ENCODE measurements around the gene SMKR1.
A peak's percentile ranks its signal among the peaks of the same experiment; 100 is the strongest.

Gene SMKR1

DNA sequence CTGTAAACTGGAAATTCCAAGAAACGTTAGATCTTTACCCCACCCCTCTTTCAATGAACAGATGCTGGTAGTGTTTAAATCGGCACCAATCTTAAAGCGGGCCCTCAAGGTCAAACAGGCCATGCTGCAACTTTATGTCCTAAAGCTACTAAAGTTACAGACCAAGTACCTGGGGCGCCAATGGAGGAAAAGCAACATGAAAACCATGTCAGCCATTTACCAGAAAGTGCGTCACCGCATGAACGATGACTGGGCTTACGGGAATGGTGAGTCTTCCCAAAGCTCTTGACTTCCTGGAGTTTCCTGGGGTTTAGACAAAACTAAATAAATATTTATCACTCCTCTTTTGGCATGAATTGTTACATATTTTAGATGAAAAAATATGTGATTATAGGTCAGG is 19.6 kb upstream of the SMKR1 start:
- no peak for DNase-seq (ENCODE audit: low read depth)

DNA sequence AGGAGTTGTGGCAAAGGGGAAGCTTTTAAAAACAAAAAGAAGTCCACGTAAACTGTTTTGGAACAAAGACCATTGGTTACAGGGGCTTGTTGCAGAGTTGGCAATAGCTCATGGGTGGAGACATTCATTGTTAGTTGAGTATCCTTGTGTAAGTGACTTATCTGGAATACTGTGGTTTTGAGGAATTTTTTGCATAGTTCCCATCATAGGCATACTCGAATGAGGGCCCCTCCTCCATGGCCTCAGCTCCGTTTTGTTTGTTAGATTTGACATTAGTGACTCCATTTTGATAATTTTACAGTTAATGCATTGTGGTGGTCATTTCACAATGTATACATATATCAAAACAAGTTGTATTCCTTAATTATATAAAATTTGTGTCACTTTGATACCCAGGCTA is 12.8 kb upstream of the SMKR1 start:
- DNase-seq (ENCODE audit: low read depth), result peak; percentile 88

DNA sequence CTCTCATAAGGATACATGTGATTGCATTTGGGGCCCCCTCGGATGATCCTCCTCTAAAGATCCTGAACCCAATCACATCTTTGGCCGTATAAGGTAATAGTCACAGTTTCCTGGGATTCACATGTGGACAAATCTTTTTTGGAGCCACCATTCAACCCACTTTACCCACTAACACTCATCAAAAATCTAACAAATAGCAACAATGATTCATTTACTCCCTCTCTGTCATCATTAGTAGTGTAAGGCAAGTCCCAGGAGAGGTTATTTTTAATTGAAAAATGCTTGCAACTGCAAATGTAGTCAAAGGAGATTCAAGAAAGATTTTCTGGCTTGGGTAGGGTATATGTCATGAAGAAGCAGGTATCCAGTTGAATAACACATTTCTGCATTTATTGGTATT is 9.9 kb upstream of the SMKR1 start:
- no peak for DNase-seq (ENCODE audit: low read depth)

DNA sequence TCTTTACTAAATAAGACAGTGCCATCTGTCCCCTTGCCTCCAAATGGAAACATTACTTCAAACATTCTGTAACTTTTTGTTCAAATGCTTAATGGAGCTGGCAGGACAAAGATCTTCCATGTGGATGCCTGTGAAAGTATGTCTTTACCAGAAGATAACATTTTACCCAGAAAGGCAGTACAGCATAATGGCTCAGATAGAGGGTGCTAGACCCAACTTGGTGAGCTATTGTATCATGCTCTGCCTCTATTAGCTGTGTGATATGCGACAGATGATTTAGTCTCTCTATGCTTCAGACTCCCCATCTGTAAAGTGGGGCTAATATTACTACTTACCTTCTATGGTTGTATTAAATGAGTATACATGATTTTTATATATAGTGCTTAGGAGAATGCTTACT is 8.8 kb upstream of the SMKR1 start:
- peak; percentile 20 for DNase-seq (ENCODE audit: low read depth)

DNA sequence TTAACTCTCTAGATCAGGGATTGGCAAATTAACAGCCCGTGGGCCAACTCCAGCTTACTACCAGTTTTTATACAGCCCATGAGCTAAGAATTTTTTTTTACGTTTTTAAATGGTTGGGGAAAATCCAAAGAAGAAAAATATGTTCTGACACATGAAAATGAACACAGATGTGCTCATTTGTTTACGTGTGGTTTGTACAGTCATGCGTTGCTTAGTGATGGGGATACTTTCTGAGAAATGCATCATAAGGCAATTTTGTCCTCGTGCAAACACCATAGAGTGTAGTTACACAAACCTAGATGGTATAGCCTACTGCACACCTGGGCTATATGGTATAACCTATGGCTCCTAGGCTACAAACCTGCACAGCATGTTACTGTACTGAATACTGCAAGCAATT is 8.3 kb upstream of the SMKR1 start:
- DNase-seq (ENCODE audit: low read depth), result peak; percentile 87

DNA sequence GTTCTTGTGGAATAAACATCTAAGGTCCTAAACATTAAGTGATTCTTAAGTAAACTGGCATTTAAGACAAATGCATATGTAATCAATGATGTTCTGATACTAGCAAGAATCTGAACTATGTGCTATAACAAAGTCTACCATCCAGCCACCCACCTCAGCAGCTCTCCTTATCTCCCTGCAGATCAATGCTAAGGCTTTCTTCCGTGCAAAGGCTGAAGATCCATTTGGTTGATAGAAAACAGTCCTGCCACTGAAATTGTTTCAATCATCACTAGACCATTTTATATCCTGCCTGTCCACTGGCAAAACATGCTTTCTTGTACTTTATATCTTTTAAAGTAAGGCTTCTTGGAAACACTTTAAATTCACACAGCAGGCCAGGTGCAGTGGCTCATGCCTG is 6.3 kb upstream of the SMKR1 start:
- no peak for DNase-seq (ENCODE audit: low read depth)

DNA sequence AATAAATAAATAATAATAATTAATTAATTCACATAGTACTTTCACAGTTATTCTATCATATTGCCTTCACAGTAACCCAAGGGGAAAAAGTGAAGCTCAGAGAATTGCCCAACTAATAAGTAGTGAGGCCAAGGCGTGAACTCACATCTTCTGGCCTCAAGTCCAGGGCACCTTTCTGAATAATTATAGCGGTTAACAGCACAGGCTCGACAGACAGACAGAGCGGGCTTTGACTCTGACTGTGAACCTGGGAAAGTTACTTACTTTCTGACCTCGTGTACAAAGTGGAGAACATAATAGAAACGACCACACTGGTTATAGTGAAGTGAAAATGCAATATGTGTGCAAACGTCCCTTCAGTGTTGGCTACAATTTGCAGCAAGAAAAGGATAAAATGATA is 5.7 kb upstream of the SMKR1 start:
- no peak for DNase-seq (ENCODE audit: low read depth)

DNA sequence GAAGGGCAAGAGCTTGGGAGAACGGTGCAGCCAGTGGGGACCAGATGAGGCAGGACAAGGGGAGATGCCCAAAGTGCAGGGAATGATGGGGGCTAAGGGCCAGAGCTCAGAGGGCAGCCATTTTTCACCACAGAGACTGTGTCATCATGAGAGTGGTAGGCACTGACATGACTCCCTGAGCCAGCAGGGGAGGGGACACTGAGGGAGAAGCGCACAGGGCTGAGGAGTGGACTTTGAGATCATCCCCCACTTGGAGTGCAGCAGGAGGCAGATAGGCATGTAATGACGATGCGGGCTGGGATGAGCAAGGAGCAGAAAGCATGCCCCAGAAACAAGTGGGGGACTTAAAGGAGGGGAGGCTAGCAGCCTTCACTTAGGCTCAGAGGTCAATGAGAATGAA is 5.2 kb upstream of the SMKR1 start:
- no peak for DNase-seq (ENCODE audit: low read depth)

DNA sequence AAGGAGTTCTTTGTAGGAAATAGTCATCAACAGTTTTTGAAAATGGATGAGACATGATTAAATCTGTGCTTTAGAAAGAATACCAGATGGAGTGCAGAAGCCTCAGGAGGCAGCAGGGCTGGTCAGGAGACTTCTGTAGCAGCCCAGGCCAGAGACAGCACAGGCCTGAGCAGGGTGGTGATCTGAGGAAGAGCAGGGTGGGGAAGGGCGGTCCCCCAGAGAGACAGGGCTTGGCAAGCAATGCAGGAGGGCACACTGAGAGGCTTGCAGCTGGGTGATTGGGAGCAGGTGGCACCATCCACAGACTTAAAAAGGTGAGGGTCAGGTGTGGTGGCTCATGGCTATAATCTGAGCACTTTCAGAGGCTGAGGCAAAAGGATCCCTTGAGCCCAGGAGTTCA is 4.3 kb upstream of the SMKR1 start:
- DNase-seq (ENCODE audit: low read depth), result no peak

DNA sequence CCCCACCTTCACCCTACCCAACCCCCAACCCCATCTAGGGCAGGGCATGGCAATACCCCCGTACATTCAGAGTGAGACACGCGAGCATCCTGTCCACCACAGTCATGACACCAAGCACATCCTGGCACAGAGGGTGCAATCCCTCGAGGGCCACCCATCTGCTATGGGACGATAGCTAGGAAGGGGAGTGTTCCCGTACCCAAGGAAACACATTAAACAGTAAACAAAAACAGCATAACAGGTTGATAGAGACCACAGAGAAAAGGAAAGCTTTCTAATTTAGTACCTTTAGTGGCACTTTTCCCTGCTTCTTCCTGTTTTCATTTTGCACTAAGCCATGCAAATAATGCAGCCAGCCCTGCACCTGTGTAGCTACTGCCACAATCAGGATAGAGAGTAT is 2.3 kb upstream of the SMKR1 start:
- DNase-seq (ENCODE audit: low read depth), result no peak

DNA sequence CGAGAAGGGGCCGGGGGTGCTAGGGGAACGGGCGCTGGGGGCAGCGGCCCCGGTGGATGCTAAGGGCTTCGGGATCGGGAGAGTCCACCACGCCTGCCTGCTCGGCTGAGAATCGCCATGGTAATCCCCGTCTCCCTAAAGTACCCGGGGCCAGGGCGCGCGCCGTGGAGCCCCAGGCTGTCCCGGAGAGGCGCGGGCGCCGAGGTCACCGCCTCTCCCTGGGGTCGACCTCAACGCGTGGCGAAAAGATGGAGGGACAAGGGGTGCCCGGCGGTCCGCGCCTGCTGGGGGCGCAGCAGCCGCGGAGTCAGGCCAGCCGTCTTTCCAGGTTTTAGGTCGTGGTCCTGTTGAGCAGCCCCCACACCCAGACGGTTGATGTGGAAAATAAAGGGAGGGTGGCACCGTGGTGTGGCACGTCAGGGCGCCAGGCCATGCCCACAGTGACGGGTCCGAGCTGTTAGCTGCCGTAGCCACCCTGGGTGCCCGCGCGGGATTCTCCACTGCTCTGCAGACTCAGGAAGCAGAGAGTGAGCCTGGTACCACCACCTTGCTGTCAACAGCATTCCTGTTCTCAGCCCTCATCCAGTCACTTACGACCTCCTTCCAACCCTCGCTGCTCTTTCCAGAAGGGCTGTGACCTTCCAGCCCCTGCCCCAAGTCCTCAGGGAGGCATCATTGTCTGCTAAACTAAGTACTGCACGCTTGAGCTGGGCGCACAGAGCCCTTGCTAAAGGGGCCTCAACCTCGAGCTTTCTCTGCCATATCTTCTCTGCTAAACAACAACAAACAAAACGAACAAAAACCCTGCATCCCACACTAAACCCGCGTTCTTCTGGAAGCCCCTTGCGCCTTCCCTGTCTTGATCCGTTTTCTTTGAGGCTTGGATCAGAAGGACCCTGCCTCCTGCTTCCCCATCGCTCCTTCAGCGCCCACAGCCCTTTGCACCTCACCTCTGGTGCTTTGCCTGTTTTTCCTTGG is 666 bp downstream of the SMKR1 start:
- DNase-seq (ENCODE audit: low read depth), result no peak

DNA sequence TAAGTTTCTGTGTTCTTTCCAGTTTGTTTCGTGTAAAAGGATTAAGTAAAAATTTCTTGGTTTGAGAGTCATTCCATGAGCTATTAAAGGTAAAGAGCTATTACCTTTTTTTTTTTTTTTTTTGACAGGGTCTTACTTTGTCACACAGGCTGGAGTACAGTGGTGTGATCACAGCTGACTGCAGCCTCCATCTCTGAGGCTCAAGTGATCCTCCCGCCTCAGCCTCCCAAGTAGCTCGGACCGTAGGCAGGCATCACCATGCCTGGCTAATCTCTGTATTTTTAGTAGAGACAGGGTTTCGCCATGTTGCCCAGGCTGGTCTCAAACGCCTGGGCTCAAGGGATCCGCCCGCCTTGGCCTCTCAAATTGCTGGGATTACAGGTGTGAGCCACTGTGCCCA is 1.4 kb downstream of the SMKR1 start:
- no peak for DNase-seq (ENCODE audit: low read depth)

DNA sequence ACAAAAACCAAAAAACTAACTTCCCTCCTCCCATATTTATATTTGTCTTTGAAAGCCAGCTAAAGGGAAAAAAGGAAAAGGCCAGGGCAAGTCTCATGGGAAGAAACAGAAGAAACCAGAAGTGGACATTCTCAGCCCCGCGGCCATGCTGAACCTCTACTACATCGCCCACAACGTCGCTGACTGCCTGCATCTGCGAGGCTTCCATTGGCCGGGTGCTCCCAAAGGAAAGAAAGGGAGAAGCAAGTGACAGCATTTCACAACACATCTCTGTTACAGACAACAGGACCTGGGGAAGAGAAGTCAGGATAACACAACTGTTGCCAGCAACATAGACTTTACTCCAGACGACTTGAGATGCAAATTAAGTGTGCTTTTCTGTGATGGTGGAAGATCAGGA is 9.9 kb downstream of the SMKR1 start:
- no peak for DNase-seq (ENCODE audit: low read depth)

DNA sequence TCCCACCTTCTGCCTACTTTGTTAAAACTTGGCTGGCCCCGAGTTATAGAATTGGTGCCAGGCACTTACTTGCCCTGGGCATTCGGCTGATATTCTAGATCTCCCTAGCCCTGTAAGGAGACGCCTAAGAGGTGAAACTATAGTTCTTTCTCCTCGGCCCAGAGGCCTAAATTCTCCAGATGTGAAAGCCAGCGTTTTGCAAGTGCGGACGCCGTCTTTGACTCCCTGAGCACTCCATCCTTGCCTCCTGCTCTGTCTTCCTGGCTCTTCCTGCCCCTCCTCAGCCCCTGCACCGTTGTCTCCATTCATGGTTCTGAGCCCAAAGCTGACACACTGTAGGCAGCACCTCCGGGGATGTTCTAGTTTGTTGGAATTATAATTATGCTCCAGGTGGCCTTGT is 11.2 kb downstream of the SMKR1 start:
- DNase-seq (ENCODE audit: low read depth), result no peak

DNA sequence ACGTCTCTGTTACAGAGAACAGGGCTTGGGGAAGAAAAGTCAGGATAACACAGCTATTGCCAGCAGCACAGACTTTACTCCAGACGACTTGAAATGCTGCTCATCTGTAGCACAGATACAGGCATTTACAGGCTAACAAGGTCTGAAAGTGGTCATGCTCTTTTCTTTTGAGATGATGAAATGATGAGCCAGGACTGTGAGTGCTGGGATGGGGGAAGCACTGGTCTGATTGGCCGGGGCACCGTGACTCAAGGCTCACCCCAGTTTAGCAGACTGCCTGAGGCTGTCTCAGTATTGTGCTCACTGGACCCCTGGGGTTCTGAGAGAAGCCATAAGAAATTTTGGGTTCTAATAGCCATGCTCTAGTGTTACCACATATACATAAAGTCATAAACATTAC is 12.4 kb downstream of the SMKR1 start:
- peak; percentile 25 for DNase-seq (ENCODE audit: low read depth)

DNA sequence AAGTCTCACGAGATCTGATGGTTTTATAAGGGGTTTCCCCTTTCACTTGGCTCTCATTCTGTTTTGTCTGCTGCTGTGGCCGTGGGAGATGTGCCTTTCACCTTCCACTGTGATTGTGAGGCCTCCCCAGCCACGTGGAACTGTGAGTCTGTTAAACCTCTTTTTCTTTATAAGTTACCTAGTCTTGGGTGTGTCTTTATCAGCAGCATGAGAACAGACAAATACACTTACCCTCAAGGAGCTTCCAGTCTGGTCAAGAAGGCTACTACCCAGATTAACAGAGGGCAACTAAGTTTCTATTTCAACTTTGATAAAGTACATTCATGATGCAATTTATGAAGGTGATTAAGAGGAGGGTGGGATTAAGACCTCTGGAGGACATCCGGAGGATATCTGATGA is 13.1 kb downstream of the SMKR1 start:
- DNase-seq (ENCODE audit: low read depth), result no peak

DNA sequence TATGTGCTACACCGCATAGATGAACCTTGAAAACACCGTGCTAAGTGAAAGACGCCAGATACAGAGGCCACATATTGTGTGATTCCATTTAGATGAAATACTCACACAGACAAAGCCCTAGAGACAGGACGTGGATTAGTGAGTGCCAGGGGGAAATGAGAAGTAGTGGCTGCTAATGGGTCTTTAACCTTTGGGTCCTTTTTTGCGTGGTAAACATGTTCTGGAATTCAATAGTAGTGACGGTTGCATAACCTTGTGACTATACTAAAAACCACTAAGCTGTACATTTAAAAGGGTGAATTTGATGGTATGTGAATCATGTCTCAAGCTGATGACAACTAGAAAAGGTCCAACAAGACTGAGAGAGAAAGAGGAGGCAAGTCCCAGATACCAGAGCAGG is 15.6 kb downstream of the SMKR1 start:
- no peak for DNase-seq (ENCODE audit: low read depth)

DNA sequence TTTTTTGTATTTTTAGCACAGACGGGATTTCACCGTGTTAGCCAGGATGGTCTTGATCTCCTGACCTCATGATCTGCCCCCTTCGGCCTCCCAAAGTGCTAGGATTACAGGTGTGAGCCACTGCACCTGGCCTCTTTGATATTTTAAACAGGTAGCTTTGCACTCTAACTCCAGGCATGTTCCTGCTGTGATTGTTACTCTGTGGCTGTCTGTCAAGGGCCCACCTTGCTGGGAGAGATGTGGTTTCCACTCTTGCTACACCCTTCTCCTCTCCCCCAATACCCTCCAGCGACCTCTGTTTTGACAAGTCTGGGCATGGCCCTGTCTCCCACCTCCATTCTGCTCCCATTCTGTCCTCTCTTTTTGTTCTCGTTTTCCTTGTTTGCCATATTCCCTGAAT is 17.1 kb downstream of the SMKR1 start:
- no peak for DNase-seq (ENCODE audit: low read depth)

DNA sequence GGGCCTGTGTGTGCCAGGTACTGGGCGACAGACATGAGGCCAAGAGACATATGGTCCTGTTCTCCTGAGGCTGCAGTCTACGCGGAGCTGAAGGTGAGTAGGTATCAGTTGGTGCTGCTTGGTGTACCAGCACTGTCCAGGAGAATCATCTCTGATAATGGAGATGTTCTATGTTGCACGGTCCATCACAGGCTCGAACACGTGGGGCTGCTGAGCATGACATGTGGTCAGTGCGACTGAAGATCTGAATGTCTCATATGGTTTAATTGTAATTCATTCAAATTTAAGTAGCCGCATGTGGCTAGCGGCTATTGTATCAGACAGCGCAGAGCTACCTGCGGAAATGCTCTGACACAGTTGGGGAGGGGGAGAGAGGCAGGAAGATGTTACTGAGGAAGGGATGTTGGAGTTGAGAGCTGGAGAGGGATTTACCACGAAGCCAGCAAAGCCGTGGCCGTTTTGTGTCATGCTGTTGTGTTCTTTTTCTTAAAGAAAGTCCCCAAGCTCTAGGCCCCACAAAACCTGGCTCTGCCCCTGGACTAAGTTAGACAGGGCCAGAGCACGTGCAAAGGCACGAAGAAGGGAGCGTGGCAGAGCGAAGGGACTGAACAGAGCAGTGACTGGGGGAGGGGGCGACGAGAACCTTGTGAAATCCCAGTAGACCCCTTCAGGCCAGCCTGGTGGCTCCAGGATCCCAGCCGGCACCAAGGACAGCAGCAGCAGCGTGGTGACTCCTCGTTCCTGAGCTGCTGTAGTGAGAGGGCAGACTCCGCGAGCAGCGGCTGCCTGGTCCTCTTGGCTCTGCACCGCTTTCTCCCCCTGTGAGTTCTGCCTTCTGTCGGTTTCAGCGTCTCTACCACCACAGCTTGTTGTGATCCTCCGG is 20.0 kb downstream of the SMKR1 start:
- DNase-seq (ENCODE audit: low read depth), result peak; percentile 23

DNA sequence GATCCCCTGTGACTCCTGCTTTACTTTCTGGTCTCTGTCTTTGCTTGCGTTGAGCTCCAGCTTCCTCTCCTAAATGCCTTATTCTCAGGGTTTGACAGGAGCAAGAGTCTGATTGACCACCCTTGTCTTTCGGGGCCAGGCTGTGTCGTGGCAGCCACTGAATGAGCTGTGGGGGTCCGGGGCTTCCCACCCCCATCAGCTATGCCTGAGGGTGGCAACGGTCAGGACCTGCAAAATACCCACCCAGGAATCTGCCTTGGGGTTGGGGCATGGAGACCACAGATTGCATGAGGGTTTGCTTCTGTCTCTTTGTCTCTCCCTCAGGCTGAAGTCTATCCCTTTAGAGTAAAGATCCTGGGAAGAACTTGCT is 20.6 kb downstream of the SMKR1 start:
- DNase-seq (ENCODE audit: low read depth), result no peak

DNA sequence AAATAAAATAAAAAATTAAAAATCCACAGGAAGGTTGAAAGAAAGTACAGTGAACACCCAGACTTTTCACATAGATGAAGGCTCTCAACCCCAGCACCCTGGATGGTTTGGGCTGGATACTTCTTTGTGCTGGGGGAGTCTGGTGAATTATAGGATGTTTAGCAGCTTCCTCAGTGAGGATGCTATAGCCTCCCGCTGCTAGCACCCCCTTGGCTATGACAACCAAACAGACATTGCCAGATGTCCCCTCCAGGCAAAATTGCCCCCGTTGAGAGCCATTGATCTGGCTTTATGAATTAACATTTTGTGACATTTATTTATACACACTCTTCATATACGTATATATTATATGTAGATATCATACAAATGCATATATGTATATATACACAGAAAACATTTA is 21.6 kb downstream of the SMKR1 start:
- DNase-seq (ENCODE audit: low read depth), result no peak

DNA sequence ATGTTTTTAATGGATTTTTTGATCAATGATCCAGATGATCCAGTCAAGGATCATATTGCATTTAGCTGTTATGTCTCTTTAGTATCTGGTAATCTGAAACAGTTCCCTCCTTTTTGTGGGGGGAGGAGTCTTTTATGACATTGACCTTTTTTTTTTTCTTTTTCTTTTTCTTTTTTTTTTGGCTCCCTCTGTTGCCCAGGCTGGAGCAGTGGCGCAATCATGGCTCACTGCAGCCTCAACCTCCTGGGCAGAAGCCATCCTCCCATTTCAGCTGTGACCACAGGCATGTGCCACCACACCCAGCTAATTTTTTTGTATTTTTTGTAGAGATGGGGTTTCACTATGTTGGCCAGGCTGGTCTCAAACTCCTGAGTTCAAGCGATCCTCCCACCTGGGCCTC is 22.1 kb downstream of the SMKR1 start:
- DNase-seq (ENCODE audit: low read depth), result peak; percentile 85

DNA sequence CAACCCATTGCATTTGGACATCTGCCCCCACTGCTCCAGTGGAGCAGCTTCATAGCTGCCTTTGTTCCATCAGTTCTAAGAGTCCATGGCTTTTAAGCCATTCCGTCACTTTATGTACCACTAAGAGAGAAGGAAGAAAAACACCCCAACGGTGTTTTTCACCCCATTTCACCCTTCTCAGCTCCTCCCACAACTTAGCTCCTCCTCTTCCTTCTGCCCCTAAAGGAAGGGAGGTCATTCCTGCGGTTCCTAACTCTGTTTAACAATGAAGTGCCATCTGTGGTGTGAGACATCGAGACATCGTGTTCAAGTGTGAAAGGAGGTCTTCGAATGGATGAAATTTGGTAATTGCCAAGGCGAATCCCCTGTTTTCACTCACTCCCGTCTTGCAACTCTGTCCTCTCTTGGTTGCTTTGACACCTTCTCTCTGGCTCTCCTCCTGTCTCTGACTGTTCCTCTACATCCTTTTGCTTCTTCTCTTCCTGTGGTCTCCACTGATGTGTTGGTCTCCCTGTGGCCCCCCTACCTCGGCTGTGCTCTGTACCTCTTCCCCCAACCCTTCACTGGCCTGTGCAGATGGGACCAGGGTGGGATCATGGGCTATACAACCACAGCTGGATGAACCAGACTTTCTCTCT is 23.0 kb downstream of the SMKR1 start:
- no peak for DNase-seq (ENCODE audit: low read depth)
